Kidney (tissue), 14 donors: ENCODE data around the gene MYH1. TPM values are rescaled to one million over a fixed set of nuclear protein-coding genes. Genes with fewer than 3 reads are reported as not detected.

ENCODE experiments used
- DNase-seq, 5 donors: peaks; one replicate each; pipeline ENCODE4 v3.0.0-alpha.2; 2013 to 2020
- FAIRE-seq: peaks from 2 replicates; lab custom pipeline; 2012; peaks lifted over from hg19 to GRCh38; lab: Jason Lieb, UNC
- H3K27ac ChIP-seq, 2 donors: one replicate each; pipeline ENCODE4 v1.7.0; 2013; ENCODE audit warnings: low read depth in 2 of 2, low read length in 2 of 2, inconsistent platforms in 1 of 2
- H3K27me3 ChIP-seq: one replicate; pipeline ENCODE4 v1.7.1; 2013; ENCODE audit warnings: low read length, inconsistent platforms; ENCODE audit not compliant: control insufficient read depth, insufficient read depth
- H3K36me3 ChIP-seq, 3 donors: one replicate each; pipeline versions ENCODE4 v1.7.0 to v1.7.1; 2013; ENCODE audit warnings: low read length in 3 of 3, control low read depth in 1 of 3, inconsistent platforms in 1 of 3; ENCODE audit not compliant: insufficient read depth in 3 of 3, control insufficient read depth in 2 of 3
- H3K4me1 ChIP-seq, 3 donors: one replicate each; pipeline versions ENCODE4 v1.7.0 to v1.7.1; 2013; ENCODE audit warnings: low read length in 3 of 3, inconsistent platforms in 1 of 3, low read depth in 1 of 3; ENCODE audit not compliant: control insufficient read depth in 2 of 3, insufficient read depth in 2 of 3
- H3K4me3 ChIP-seq, 3 donors: one replicate each; pipeline versions ENCODE4 v1.7.0 to v1.8.1; 2013; ENCODE audit warnings: low read length in 3 of 3, control low read depth in 1 of 3, inconsistent platforms in 1 of 3
- H3K9ac ChIP-seq, 3 donors: one replicate each; pipeline versions ENCODE4 v1.7.0 to v1.7.1; 2013; ENCODE audit warnings: low read length in 3 of 3, control low read depth in 1 of 3, inconsistent platforms in 1 of 3
- H3K9me3 ChIP-seq, 3 donors: one replicate each; pipeline versions ENCODE4 v1.7.0 to v1.7.1; 2013; ENCODE audit warnings: low read length in 3 of 3, control low read depth in 1 of 3, inconsistent platforms in 1 of 3; ENCODE audit not compliant: control insufficient read depth in 2 of 3, insufficient read depth in 1 of 3
- CTCF ChIP-seq: IDR thresholded peaks from 3 replicates; pipeline ENCODE4 v1.5.1; 2012; ENCODE audit warnings: mild to moderate bottlenecking, moderate library complexity, borderline replicate concordance; ENCODE audit not compliant: insufficient read depth; ENCODE audit errors: extremely low read depth
- intact Hi-C: fragments of 100-400 bp; cut with DNase I; formaldehyde crosslinking; loops from one replicate; pipeline ENCODE4 v1.11.1; 2022
- polyA plus RNA-seq: library from polyadenylated mRNA; stranded (reverse); fragments of 350-450 nt; fragmentation: Illumina TruSeq; extraction: RNeasy Lipid Tissue Mini Kit (QIAGEN cat#74804); gene quantifications from one replicate; pipeline ENCODE4 v1.2.3, GENCODE V29; 2014; ENCODE audit warnings: low read depth, low replicate concordance; ENCODE audit not compliant: insufficient read depth
- total RNA-seq: library from RNA; stranded (reverse); fragmentation: NEBNext Ultra II Directional; extraction: Animal tissue kit (Norgen Biotek cat#: 25700); gene quantifications from one replicate; pipeline ENCODE4 v1.2.1, GENCODE V29; 2021
- donor health status: control.
- donor health status: control.
- donor health status: control.
- donor health status: control.
- donor health status: control.
- donor health status: DM: yes; HTN: yes; CAD: no.
- donor health status: Normal renal cell carcinoma (clear cell type).

Gene MYH1
- total and polyA plus RNA-seq, 2 donors from 2014 or later = not detected

GRCh38 chr17:10557422-10557821 lies 39.1 kb upstream of the MYH1 start:
- Histone ChIP-seq H3K4me3 (no peak overlapping the region), H3K27me3 (no peaks in the 10 kb centered on the region), H3K27ac (no peak overlapping the region), H3K36me3 (no peaks in the 10 kb centered on the region), H3K9me3 (no peaks in the 10 kb centered on the region), H3K9ac (no peak overlapping the region), H3K4me1 (no peaks in the 10 kb centered on the region)
- no peak for TF ChIP-seq CTCF
- FAIRE-seq (no peak), DNase-seq (no peak)
- intact Hi-C loops = no loop called here

DNA sequence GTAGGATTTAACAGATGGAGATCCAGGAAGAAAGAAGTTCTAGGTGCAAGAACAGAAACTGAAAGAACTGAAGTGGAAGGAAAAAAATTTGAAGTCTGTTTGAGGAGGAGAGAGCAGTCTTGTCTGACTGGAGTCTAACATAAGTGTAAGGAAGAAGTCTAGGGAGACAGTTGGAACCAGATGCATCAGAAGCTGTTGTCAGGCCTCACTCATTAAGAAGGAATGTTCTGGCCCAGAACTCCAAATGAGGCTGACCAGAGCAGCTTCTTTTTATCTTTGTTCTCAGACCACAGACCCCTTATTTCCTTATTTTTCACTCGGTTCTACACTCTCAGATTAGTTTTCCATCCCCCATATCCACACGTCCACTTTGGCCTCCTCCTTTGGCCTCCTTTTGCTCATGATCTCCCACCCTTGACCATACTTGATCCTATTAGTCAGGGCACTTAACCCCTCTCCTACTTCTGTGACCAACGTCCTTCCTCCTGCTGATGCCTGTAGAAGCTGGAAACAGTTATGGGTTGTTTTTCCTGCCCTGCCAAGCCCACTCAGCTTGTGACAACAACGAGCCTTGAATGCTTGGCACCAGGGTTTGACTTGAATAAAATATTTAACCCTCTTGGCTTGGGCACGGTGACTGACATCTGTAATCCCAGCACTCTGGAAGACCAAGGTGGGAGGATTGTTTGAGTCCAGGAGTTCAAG lies 38.1 kb upstream of the MYH1 start:
- H3K9ac ChIP-seq = no peak overlapping the region
- H3K27me3 ChIP-seq = no peaks in the 10 kb centered on the region
- no peak overlapping the region for H3K4me3 ChIP-seq
- H3K9me3 ChIP-seq = no peaks in the 10 kb centered on the region
- no peaks in the 10 kb centered on the region for H3K36me3 ChIP-seq
- no peak for FAIRE-seq
- no peak for TF ChIP-seq CTCF
- H3K4me1 ChIP-seq = no peaks in the 10 kb centered on the region
- DNase-seq = no peak
- intact Hi-C loops = no loop called here
- H3K27ac ChIP-seq = no peak overlapping the region

- no peak overlapping the region for H3K4me3 ChIP-seq
- FAIRE-seq = no peak
- no peaks in the 10 kb centered on the region for H3K9me3 ChIP-seq
- no peaks in the 10 kb centered on the region for H3K27me3 ChIP-seq
- no peak overlapping the region for H3K9ac ChIP-seq
- H3K36me3 ChIP-seq = no peaks in the 10 kb centered on the region
- no peaks in the 10 kb centered on the region for H3K4me1 ChIP-seq
- TF ChIP-seq CTCF = no peak
- DNase-seq = no peak
- no peak overlapping the region for H3K27ac ChIP-seq
- intact Hi-C loops = no loop called here
Measured at GRCh38 chr17:10550014-10550413, 31.7 kb upstream of the MYH1 start.
